Measurements from ENCODE around the gene BCAR3. TPM values are rescaled to one million over a fixed set of nuclear protein-coding genes. Genes with fewer than 3 reads are reported as not detected.

BCAR3 gene
- total RNA-seq, 2 donors from 2014 or later = 7.9 to 10.9 TPM

- no peaks in the 10 kb centered on the region for H3K27me3 ChIP-seq
- H3K27ac ChIP-seq = peak overlapping the region; percentile 50 to 92 (median 86)
- peaks cover 73% of the 10 kb centered on the region for H3K4me1 ChIP-seq
- no peak for ATAC-seq
- intact Hi-C loops (cut with DNase I) = no loop called here
- H3K36me3 ChIP-seq (replicated peaks in 1 of 2; ENCODE audit: insufficient read depth in 1 of 2, low read depth in 2 of 2) = no peaks in the 10 kb centered on the region
- WGBS, 2 donors = 77 to 86% methylated on average over 19 to 22 of the region's 23 CpGs
- TF ChIP-seq POLR2A (IDR thresholded peaks at IDR 0.05) (no peak), CTCF (IDR thresholded peaks at IDR 0.05) (no peak)
- no peak for DNase-seq
- no peaks in the 10 kb centered on the region for H3K9me3 ChIP-seq
- H3K4me3 ChIP-seq = no peak overlapping the region
Observed at GRCh38 chr1:93581917-93582850, 99.5 kb downstream of the BCAR3 start.

- TF ChIP-seq POLR2A (IDR thresholded peaks at IDR 0.05) (peak in 1 of 3 donors; percentile 17), CTCF (IDR thresholded peaks at IDR 0.05) (no peak)
- DNase-seq (peak; percentile 36 to 81 (median 61)), ATAC-seq (peak; percentile 62)
- Histone ChIP-seq H3K27ac (peak overlapping the region; percentile 33 to 77 (median 54)), H3K4me1 (peaks cover 64% of the 10 kb centered on the region), H3K36me3 (replicated peaks in 1 of 2; ENCODE audit: insufficient read depth in 1 of 2, low read depth in 2 of 2) (peaks cover 0 to 2% of the 10 kb centered on the region in 2 donors), H3K27me3 (no peaks in the 10 kb centered on the region), H3K4me3 (no peak overlapping the region), H3K9me3 (no peaks in the 10 kb centered on the region)
- intact Hi-C loops (cut with DNase I) = no loop called here
- 51 to 57% methylated on average over 3 to 5 of the region's 5 CpGs for WGBS, 2 donors
Observed at GRCh38 chr1:93579891-93580290, 101.7 kb downstream of the BCAR3 start.

GRCh38 chr1:93578911-93579825 is 102.5 kb downstream of the BCAR3 start:
- intact Hi-C loops (cut with DNase I) = no loop called here
- no peak overlapping the region for H3K4me3 ChIP-seq
- peaks cover 57% of the 10 kb centered on the region for H3K4me1 ChIP-seq
- peaks cover 0 to 2% of the 10 kb centered on the region in 2 donors for H3K36me3 ChIP-seq (replicated peaks in 1 of 2; ENCODE audit: insufficient read depth in 1 of 2, low read depth in 2 of 2)
- DNase-seq (no peak), ATAC-seq (no peak)
- 86 to 88% methylated on average over 10 to 11 of the region's 11 CpGs for WGBS, 2 donors
- TF ChIP-seq POLR2A (IDR thresholded peaks at IDR 0.05) = no peak
- no peak for TF ChIP-seq CTCF (IDR thresholded peaks at IDR 0.05)
- H3K9me3 ChIP-seq = no peaks in the 10 kb centered on the region
- peak overlapping the region; percentile 33 to 77 (median 54) for H3K27ac ChIP-seq
- H3K27me3 ChIP-seq = no peaks in the 10 kb centered on the region

GRCh38 chr1:93578433-93578830 is 103.2 kb downstream of the BCAR3 start:
- Histone ChIP-seq H3K27ac (peak overlapping the region in 1 of 4 donors; percentile 33), H3K4me1 (peaks cover 56% of the 10 kb centered on the region), H3K36me3 (replicated peaks in 1 of 2; ENCODE audit: insufficient read depth in 1 of 2, low read depth in 2 of 2) (peaks cover 0 to 2% of the 10 kb centered on the region in 2 donors), H3K9me3 (no peaks in the 10 kb centered on the region), H3K27me3 (no peaks in the 10 kb centered on the region), H3K4me3 (no peak overlapping the region)
- ATAC-seq (no peak), DNase-seq (no peak)
- 95 to 98% methylated on average over 4 to 5 of the region's 6 CpGs for WGBS, 2 donors
- intact Hi-C loops (cut with DNase I) = no loop called here
- TF ChIP-seq POLR2A (IDR thresholded peaks at IDR 0.05) (no peak), CTCF (IDR thresholded peaks at IDR 0.05) (no peak)
